ENCODE results near the gene DGKG. TPM values are rescaled to one million over a fixed set of nuclear protein-coding genes. Genes with fewer than 3 reads are reported as not detected.

Gene DGKG
- total and polyA plus RNA-seq, 4 donors: 2.1 to 13.7 (median 8.0) TPM

DNA sequence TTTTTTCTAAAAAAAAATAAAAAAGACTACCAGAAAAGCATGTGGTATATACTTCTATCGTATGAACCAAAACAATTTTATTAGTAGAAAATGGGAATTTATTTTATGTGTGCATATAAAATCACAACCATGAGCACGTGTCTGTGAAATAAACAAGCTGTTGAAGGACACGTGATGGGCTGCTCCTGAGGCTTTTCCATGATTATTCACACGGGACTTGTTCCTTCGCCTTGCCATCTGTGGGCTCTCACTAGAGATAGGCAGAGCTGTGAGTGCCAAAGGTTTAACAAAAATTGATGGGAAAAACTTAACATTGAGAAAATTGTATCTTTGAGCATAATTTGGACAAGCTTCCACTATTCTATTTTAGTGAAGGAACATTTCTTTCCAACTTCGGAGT, 240.8 kb downstream of the DGKG start:
- TF ChIP-seq, protein P1, sequence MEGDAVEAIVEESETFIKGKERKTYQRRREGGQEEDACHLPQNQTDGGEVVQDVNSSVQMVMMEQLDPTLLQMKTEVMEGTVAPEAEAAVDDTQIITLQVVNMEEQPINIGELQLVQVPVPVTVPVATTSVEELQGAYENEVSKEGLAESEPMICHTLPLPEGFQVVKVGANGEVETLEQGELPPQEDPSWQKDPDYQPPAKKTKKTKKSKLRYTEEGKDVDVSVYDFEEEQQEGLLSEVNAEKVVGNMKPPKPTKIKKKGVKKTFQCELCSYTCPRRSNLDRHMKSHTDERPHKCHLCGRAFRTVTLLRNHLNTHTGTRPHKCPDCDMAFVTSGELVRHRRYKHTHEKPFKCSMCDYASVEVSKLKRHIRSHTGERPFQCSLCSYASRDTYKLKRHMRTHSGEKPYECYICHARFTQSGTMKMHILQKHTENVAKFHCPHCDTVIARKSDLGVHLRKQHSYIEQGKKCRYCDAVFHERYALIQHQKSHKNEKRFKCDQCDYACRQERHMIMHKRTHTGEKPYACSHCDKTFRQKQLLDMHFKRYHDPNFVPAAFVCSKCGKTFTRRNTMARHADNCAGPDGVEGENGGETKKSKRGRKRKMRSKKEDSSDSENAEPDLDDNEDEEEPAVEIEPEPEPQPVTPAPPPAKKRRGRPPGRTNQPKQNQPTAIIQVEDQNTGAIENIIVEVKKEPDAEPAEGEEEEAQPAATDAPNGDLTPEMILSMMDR (IDR thresholded peaks at IDR 0.05; ENCODE audit: control extremely low read depth, extremely low read depth): no peak
- WGBS, 2 donors: 62 to 73% methylated on average over 6 of the region's 6 CpGs
- Histone ChIP-seq H3K4me3 (no peak overlapping the region), H3K27me3 (ENCODE audit: control insufficient read depth in 3 of 3, insufficient read depth in 3 of 3, low read length in 2 of 3) (peaks cover 0 to 3% (median 0%) of the 10 kb centered on the region in 3 donors), H3K4me1 (ENCODE audit: control insufficient read depth in 5 of 5, insufficient read depth in 5 of 5, low read length in 5 of 5) (peaks cover 0 to 27% (median 9%) of the 10 kb centered on the region in 5 donors), H3K9me3 (ENCODE audit: control insufficient read depth in 4 of 4, insufficient read depth in 3 of 4, low read length in 3 of 4) (peaks cover 0 to 4% (median 0%) of the 10 kb centered on the region in 4 donors), H3K27ac (ENCODE audit: low read depth in 1 of 2, low read length in 1 of 2) (no peak overlapping the region), H3K9ac (ENCODE audit: insufficient read depth in 1 of 2, low read length in 2 of 2) (peak overlapping the region in 1 of 2 donors; percentile 11), H3K36me3 (ENCODE audit: control insufficient read depth in 4 of 4, insufficient read depth in 4 of 4, low read length in 4 of 4) (no peaks in the 10 kb centered on the region)
- DNase-seq (peak; percentile 63 to 93 (median 87)), ATAC-seq (ENCODE audit: insufficient read depth, low FRiP score) (no peak)

DNA sequence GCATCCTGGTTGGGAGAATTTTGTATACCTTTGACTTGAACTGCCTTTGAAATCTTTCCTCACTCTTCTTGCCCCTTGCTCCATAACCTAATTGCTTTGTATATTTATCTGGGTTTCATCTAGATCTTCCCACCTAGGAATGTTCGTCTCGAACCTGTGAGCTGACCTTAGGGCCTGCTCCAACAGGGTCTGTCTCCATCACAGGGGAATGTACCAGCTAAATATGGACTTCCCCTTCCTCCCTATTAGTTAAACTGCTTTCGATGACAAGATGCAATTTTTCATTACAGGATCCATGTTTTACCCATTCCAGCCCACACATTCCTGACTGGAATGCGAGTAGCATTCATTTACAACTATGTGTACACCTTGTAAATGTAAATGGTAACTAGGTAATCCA, 242.5 kb downstream of the DGKG start:
- Histone ChIP-seq H3K36me3 (ENCODE audit: control insufficient read depth in 4 of 4, insufficient read depth in 4 of 4, low read length in 4 of 4) (no peaks in the 10 kb centered on the region), H3K9me3 (ENCODE audit: control insufficient read depth in 4 of 4, insufficient read depth in 3 of 4, low read length in 3 of 4) (no peaks in the 10 kb centered on the region), H3K27me3 (ENCODE audit: control insufficient read depth in 3 of 3, insufficient read depth in 3 of 3, low read length in 2 of 3) (peaks cover 0 to 3% (median 0%) of the 10 kb centered on the region in 3 donors), H3K9ac (ENCODE audit: insufficient read depth in 1 of 2, low read length in 2 of 2) (no peak overlapping the region), H3K27ac (ENCODE audit: low read depth in 1 of 2, low read length in 1 of 2) (no peak overlapping the region), H3K4me3 (no peak overlapping the region), H3K4me1 (ENCODE audit: control insufficient read depth in 5 of 5, insufficient read depth in 5 of 5, low read length in 5 of 5) (peaks cover 0 to 24% (median 6%) of the 10 kb centered on the region in 5 donors)
- no peak for DNase-seq
- 80 to 81% methylated on average over 4 of the region's 4 CpGs for WGBS, 2 donors
- no peak for ATAC-seq (ENCODE audit: insufficient read depth, low FRiP score)
- TF ChIP-seq, protein P1 (IDR thresholded peaks at IDR 0.05; ENCODE audit: control extremely low read depth, extremely low read depth): no peak

DNA sequence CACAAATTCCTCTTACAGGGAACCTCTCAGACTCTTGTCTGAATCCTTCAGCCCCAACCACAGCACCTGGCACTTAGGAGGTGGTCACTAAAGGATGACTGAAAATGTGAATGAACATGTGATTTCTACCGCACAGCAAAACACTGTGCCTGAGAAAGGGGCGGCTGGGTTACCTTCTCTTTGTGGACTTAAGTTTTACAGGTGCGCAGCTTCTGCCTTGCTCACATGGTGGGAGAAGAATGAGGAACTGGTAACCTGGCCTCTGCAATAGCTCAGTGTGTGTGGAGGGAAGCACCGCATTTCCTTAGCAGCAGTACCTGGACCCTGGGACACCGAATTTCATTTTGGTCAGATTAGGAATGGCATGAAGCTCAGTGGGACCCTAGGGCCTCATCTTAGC, 243.3 kb downstream of the DGKG start:
- no peaks in the 10 kb centered on the region for H3K36me3 ChIP-seq (ENCODE audit: control insufficient read depth in 4 of 4, insufficient read depth in 4 of 4, low read length in 4 of 4)
- ATAC-seq (ENCODE audit: insufficient read depth, low FRiP score): no peak
- no peak for DNase-seq
- H3K27me3 ChIP-seq (ENCODE audit: control insufficient read depth in 3 of 3, insufficient read depth in 3 of 3, low read length in 2 of 3): peaks cover 0 to 3% (median 0%) of the 10 kb centered on the region in 3 donors
- TF ChIP-seq, protein P1 (IDR thresholded peaks at IDR 0.05; ENCODE audit: control extremely low read depth, extremely low read depth): no peak
- H3K27ac ChIP-seq (ENCODE audit: low read depth in 1 of 2, low read length in 1 of 2): no peak overlapping the region
- whole genome bisulfite sequencing, 2 donors: 82 to 86% methylated on average over 5 of the region's 5 CpGs
- peaks cover 0 to 19% (median 6%) of the 10 kb centered on the region in 5 donors for H3K4me1 ChIP-seq (ENCODE audit: control insufficient read depth in 5 of 5, insufficient read depth in 5 of 5, low read length in 5 of 5)
- no peak overlapping the region for H3K9ac ChIP-seq (ENCODE audit: insufficient read depth in 1 of 2, low read length in 2 of 2)
- no peaks in the 10 kb centered on the region for H3K9me3 ChIP-seq (ENCODE audit: control insufficient read depth in 4 of 4, insufficient read depth in 3 of 4, low read length in 3 of 4)
- no peak overlapping the region for H3K4me3 ChIP-seq
